Transverse colon (tissue), 4 donors: ENCODE results near the gene AEBP2. TPM values are rescaled to one million over a fixed set of nuclear protein-coding genes. Genes with fewer than 3 reads are reported as not detected.
"Not testable (repeated sequence)": the region's sequence is repeated elsewhere in the genome, so short reads cannot be mapped to it uniquely, and the experiment has no call there.

Experiments
- DNase-seq: peaks from one replicate; pipeline ENCODE4 v3.0.0-alpha.2; 2019
- H3K27ac ChIP-seq, 4 donors: fragments of 200-600 bp; sonication (generic); 2 replicates each; pipeline ENCODE4 v1.5.1; 2016 to 2018; ENCODE audit warnings: inconsistent platforms in 4 of 4
- H3K27me3 ChIP-seq: fragments of 200-600 bp; sonication (generic); 2 replicates; pipeline ENCODE4 v1.5.1; 2017; ENCODE audit warnings: inconsistent platforms
- H3K36me3 ChIP-seq, 4 donors: fragments of 200-600 bp; sonication (generic); 2 replicates each; pipeline ENCODE4 v1.5.1; 2017 to 2019; ENCODE audit warnings: inconsistent platforms in 4 of 4
- H3K4me1 ChIP-seq, 4 donors: fragments of 200-600 bp; sonication (generic); 2 replicates each; pipeline ENCODE4 v1.5.1; 2017 to 2020; ENCODE audit warnings: inconsistent platforms in 4 of 4
- H3K4me3 ChIP-seq, 4 donors: fragments of 200-600 bp; sonication (generic); 1 replicate in 1 of 4; 2 replicates in 3 of 4; pipeline versions ENCODE4 v1.5.1 to v1.6.1; 2017 to 2019; ENCODE audit warnings: inconsistent platforms in 4 of 4
- H3K9me3 ChIP-seq, 2 donors: fragments of 200-600 bp; sonication (generic); 2 replicates each; pipeline ENCODE4 v1.5.1; 2017 to 2019; ENCODE audit warnings: inconsistent platforms in 2 of 2
- EP300 ChIP-seq: sonication (generic); formaldehyde crosslinking; IDR thresholded peaks from one replicate; pipeline ENCODE4 v1.6.1; 2017; ENCODE audit warnings: antibody characterized with exemption, low read depth
- POLR2A ChIP-seq: fragments of 450-650 bp; IDR thresholded peaks from one replicate; pipeline ENCODE4 v1.6.1; 2016; ENCODE audit warnings: antibody characterized with exemption, mild to moderate bottlenecking, moderate library complexity
- POLR2AphosphoS5 ChIP-seq, 3 donors: sonication (generic); formaldehyde crosslinking; IDR thresholded peaks; one replicate each; pipeline ENCODE4 v1.6.1; 2016; ENCODE audit warnings: antibody characterized with exemption in 3 of 3
- WGBS, 2 donors: methylation state at CpG; one replicate each; pipeline ENCODE4 v1.1.5; 2018; ENCODE audit warnings: low coverage in 1 of 2; 5-methylcytosine and 5-hydroxymethylcytosine counted together
- in situ Hi-C, 4 donors: fragments of 200-750 bp; cut with MboI; loops; one replicate each; pipeline versions ENCODE4 v1.15.0 to v1.15.1; 2017; ENCODE audit warnings: low sequenced_read_pairs in 3 of 4, low pct_ligation_motif_present in 1 of 4, low pct_unique_long_range_greater_than_20kb in 1 of 4
- intact Hi-C: fragments of 100-400 bp; cut with DNase I; formaldehyde crosslinking; loops from one replicate; pipeline ENCODE4 v1.15.1; 2023; ENCODE audit warnings: low total_unique reads
- total RNA-seq, 4 donors: library from RNA; depleted of rRNA; stranded (reverse); fragments of >200 nt; gene quantifications; one replicate each; pipeline ENCODE4 v1.1.0, GENCODE V29; 2016
- TF ChIP-seq, protein P1 (sequence below), 5 experiments: fragments of 200-600 bp in 3 of 5; fragments of 450-650 bp in 2 of 5; sonication (generic) in 3 of 5; IDR thresholded peaks; 1 replicate in 2 of 5; 2 replicates in 3 of 5; pipeline ENCODE4 v1.5.1; 2016 to 2017; ENCODE audit warnings: antibody characterized with exemption in 5 of 5, inconsistent platforms in 3 of 5, mild to moderate bottlenecking in 2 of 5, moderate library complexity in 1 of 5

Gene AEBP2, protein sequence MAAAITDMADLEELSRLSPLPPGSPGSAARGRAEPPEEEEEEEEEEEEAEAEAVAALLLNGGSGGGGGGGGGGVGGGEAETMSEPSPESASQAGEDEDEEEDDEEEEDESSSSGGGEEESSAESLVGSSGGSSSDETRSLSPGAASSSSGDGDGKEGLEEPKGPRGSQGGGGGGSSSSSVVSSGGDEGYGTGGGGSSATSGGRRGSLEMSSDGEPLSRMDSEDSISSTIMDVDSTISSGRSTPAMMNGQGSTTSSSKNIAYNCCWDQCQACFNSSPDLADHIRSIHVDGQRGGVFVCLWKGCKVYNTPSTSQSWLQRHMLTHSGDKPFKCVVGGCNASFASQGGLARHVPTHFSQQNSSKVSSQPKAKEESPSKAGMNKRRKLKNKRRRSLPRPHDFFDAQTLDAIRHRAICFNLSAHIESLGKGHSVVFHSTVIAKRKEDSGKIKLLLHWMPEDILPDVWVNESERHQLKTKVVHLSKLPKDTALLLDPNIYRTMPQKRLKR
- total RNA-seq, result 10 to 100 TPM; 12.5 to 37.3 (median 32.2) TPM

DNA sequence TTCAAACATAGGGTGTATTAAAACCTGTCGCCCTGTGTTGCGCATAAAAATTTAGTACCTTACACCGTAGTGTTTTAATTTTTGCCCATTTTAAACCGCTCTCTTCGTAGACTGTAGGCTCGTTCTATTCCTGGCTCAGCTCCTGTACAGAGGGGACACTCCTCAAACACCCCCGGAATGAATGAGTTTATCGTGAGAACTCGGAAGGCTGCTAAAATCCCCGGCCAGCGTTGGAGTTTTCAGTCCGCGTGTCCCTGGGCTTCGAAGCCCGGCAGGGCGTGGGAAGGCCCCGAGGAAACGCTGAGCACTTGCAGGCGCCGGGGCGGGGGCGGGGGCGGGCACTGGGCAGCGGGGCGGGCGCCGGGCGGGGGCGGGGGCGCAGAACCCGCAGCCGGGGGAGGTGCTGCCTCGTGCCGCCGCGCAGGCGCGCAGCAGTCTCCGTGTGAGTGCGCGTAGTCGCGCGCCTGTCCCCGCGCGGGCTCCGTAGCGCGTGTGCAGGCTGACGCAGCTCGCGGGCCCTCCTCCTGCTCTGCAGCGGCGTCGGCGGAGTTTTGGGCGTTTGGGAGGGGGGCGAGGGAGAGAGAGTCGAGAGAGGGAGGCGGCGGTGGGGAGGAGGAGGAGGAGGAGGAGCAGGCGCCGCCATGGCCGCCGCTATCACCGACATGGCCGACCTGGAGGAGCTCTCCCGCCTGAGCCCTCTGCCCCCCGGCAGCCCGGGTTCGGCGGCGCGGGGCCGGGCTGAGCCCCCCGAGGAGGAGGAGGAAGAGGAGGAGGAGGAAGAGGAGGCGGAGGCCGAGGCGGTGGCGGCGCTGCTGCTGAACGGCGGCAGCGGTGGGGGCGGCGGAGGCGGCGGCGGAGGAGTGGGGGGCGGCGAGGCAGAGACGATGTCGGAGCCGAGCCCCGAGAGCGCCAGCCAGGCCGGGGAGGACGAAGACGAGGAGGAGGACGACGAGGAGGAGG is at the start of gene AEBP2:
AEBP2 (plus strand) TSS at position 434 of the 960 bp plus-strand sequence; CDS start at position 642, 208 bp downstream.
- 8 to 75% methylated on average over 3 to 63 of the region's 102 CpGs for WGBS, 2 donors
- in situ Hi-C loops, result no loop called here
- no peaks in the 10 kb centered on the region for H3K9me3 ChIP-seq
- peak within 1 kb of the TSS; percentile 88 to 95 (median 92) for H3K27ac ChIP-seq
- H3K4me1 ChIP-seq, result peaks cover 5 to 20% (median 10%) of the 10 kb centered on the region in 4 donors
- TF ChIP-seq POLR2AphosphoS5 (IDR thresholded peaks at IDR 0.05) (peak; percentile 74 to 89 (median 82)), EP300 (no peak), POLR2A (peak; percentile 77)
- TF ChIP-seq, protein P1, sequence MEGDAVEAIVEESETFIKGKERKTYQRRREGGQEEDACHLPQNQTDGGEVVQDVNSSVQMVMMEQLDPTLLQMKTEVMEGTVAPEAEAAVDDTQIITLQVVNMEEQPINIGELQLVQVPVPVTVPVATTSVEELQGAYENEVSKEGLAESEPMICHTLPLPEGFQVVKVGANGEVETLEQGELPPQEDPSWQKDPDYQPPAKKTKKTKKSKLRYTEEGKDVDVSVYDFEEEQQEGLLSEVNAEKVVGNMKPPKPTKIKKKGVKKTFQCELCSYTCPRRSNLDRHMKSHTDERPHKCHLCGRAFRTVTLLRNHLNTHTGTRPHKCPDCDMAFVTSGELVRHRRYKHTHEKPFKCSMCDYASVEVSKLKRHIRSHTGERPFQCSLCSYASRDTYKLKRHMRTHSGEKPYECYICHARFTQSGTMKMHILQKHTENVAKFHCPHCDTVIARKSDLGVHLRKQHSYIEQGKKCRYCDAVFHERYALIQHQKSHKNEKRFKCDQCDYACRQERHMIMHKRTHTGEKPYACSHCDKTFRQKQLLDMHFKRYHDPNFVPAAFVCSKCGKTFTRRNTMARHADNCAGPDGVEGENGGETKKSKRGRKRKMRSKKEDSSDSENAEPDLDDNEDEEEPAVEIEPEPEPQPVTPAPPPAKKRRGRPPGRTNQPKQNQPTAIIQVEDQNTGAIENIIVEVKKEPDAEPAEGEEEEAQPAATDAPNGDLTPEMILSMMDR (IDR thresholded peaks at IDR 0.05), result no peak
- no peaks in the 10 kb centered on the region for H3K36me3 ChIP-seq
- H3K27me3 ChIP-seq, result no peaks in the 10 kb centered on the region
- DNase-seq, result peak; percentile 92
- peak within 1 kb of the TSS; percentile 81 to 98 (median 96) for H3K4me3 ChIP-seq
- intact Hi-C loops, result no loop called here

DNA sequence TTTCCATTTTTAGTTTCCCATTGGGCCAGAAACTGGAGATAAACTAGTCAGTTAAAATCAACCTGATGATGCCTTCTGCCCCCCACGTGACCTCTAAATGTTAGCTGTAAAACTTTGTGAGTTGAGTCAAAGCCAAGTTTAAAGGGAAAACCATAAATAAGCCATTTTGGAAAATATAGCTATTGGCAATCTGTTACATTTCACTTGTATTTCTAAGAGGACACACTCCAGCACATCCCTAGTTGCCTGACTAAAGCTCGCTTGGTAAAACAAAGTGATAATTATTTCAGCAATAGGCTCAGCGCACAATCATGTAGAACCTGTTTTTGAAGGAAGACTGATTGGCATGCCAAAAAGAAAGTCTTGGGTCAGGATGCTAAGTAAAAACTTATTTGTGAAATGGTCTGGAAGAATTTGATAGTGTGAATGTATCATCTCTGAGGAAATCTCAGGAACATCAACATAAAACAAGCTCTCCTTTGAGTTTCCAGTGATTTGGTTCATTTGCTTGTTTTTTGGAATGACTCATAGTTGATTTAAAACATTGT is 49.2 kb upstream of the AEBP2 start:
- intact Hi-C loops (no loop called here), in situ Hi-C loops (no loop called here)
- Histone ChIP-seq H3K36me3 (no peaks in the 10 kb centered on the region), H3K4me1 (no peaks in the 10 kb centered on the region), H3K4me3 (no peak overlapping the region), H3K27ac (no peak overlapping the region), H3K27me3 (no peaks in the 10 kb centered on the region), H3K9me3 (no peaks in the 10 kb centered on the region)
- 50 to 62% methylated on average over 2 to 3 of the region's 3 CpGs for WGBS, 2 donors
- TF ChIP-seq POLR2AphosphoS5 (IDR thresholded peaks at IDR 0.05), result peak in 1 of 3 donors; percentile 16
- TF ChIP-seq, protein P1 (IDR thresholded peaks at IDR 0.05), result no peak
- no peak for DNase-seq

DNA sequence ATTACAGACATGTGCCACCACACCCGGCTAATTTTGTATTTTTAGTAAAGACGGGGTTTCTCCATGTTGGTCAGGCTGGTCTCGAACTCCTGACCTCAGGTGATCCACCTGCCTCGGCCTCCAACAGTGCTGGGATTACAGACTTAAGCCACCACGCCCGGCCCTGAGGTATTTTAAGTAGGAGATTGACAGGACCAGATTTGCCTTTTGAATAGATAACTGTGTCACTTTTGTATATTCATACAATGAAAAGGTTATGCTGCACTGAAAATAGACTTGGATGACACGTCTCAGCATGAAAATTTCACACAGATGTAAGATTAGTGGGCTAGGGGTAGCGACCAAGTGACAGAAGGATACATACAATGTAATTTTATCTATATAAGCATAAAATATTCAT is 46.6 kb upstream of the AEBP2 start:
- WGBS, 2 donors, result 87 to 88% methylated on average over 6 to 8 of the region's 8 CpGs
- in situ Hi-C loops, intact Hi-C loops: not testable (repeated sequence)

DNA sequence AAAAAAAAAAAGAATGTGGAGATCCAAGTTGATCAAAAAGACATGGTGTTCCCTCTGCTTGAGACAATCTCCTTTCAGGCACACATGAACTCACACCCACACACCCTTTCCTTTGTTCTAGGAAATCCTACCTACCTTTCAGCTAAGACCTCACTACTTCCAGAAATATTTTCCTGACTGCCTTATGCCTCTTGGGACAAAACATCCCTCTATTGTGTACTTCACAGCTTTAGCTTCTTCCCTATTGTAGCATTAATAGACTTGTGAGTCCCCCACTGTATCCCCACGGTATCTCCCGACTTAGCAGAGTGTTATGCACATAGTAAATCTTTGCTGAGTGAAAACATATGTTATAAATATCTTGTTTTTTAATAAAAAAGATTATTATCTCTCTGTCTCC is 44.9 kb upstream of the AEBP2 start:
- no peak overlapping the region for H3K27ac ChIP-seq
- H3K36me3 ChIP-seq, result no peaks in the 10 kb centered on the region
- in situ Hi-C loops (no loop called here), intact Hi-C loops (no loop called here)
- WGBS, 2 donors, result 72 to 93% methylated on average over 2 of the region's 2 CpGs
- DNase-seq, result no peak
- no peaks in the 10 kb centered on the region for H3K27me3 ChIP-seq
- no peak for TF ChIP-seq POLR2A
- TF ChIP-seq POLR2AphosphoS5 (IDR thresholded peaks at IDR 0.05), result no peak
- TF ChIP-seq EP300, result no peak
- TF ChIP-seq, protein P1 (IDR thresholded peaks at IDR 0.05), result no peak
- H3K9me3 ChIP-seq, result no peaks in the 10 kb centered on the region
- H3K4me3 ChIP-seq, result no peak overlapping the region
- H3K4me1 ChIP-seq, result no peaks in the 10 kb centered on the region

More for the DNA sequence above, 46.6 kb upstream of the AEBP2 start:
- not testable (repeated sequence) for H3K9me3 ChIP-seq, H3K36me3 ChIP-seq, H3K4me1 ChIP-seq, H3K27me3 ChIP-seq, H3K4me3 ChIP-seq, H3K27ac ChIP-seq, DNase-seq
